ENCODE data around the gene CRELD2. TPM values are rescaled to one million over a fixed set of nuclear protein-coding genes. Genes with fewer than 3 reads are reported as not detected.

The CRELD2 gene
- total RNA-seq, 1 donor from 2014 or later: 73.9 TPM

GRCh38 chr22:49955581-49956417 is 37.4 kb downstream of the CRELD2 start:
- intact Hi-C loops (cut with micrococcal nuclease): no loop called here

- intact Hi-C loops (cut with micrococcal nuclease): no loop called here
These were observed 38.0 kb downstream of the CRELD2 start for GRCh38 chr22:49956418-49956770.

GRCh38 chr22:49956914-49957825 is 38.7 kb downstream of the CRELD2 start:
- intact Hi-C loops (cut with micrococcal nuclease): no loop called here

GRCh38 chr22:49957826-49958365 is 39.5 kb downstream of the CRELD2 start:
- intact Hi-C loops (cut with micrococcal nuclease): no loop called here

- intact Hi-C loops (cut with micrococcal nuclease): no loop called here
These were observed 40.0 kb downstream of the CRELD2 start for GRCh38 chr22:49958366-49958921.

GRCh38 chr22:49958931-49959781 is 40.7 kb downstream of the CRELD2 start:
- intact Hi-C loops (cut with micrococcal nuclease): no loop called here

GRCh38 chr22:49959782-49960158 is 41.3 kb downstream of the CRELD2 start:
- intact Hi-C loops (cut with micrococcal nuclease): loop anchor here (1.0 kb wide), 2 partner anchors 23 to 41 kb away; partner anchors contain the start of genes ALG12 and CRELD2

GRCh38 chr22:49960159-49961004 is 41.9 kb downstream of the CRELD2 start, which contains the start of gene PIM3:
Gene PIM3, plus strand, starts transcription at chr22:49960772. Its CDS starts 176 bp downstream, at chr22:49960948.
- intact Hi-C loops (cut with micrococcal nuclease): loop anchor here (1.0 kb wide), 2 partner anchors 24 to 42 kb away; partner anchors contain the start of genes ALG12 and CRELD2

- intact Hi-C loops (cut with micrococcal nuclease): no loop called here
These were observed 42.7 kb downstream of the CRELD2 start for GRCh38 chr22:49961005-49961600.

- intact Hi-C loops (cut with micrococcal nuclease): no loop called here
These were observed 43.2 kb downstream of the CRELD2 start for GRCh38 chr22:49961601-49962011.

GRCh38 chr22:49962012-49962750 is 43.7 kb downstream of the CRELD2 start:
- intact Hi-C loops (cut with micrococcal nuclease): no loop called here

- intact Hi-C loops (cut with micrococcal nuclease): no loop called here
These were observed 44.6 kb downstream of the CRELD2 start for GRCh38 chr22:49962751-49963646.

- intact Hi-C loops (cut with micrococcal nuclease): no loop called here
These were observed 45.2 kb downstream of the CRELD2 start for GRCh38 chr22:49963647-49964026.

- intact Hi-C loops (cut with micrococcal nuclease): no loop called here
These were observed 46.0 kb downstream of the CRELD2 start for GRCh38 chr22:49964136-49965090.

- intact Hi-C loops (cut with micrococcal nuclease): no loop called here
These were observed 46.9 kb downstream of the CRELD2 start for GRCh38 chr22:49965091-49966040.
